ENCODE data around the gene SACM1L. TPM values are rescaled to one million over a fixed set of nuclear protein-coding genes. Genes with fewer than 3 reads are reported as not detected.
A peak's percentile ranks its signal among the peaks of the same experiment; 100 is the strongest.

The SACM1L gene
- 47.2 TPM for total RNA-seq
- polyA plus RNA-seq, result 58.3 TPM
- long read RNA-seq, donor 1, partial matches to known transcripts, result 0 of 2 reads
- long read RNA-seq, donor 1, other reads (novel, unspliced or antisense), result 0 of 2 reads
- long read RNA-seq, donor 2, transcript SACM1L-201 (20 exons, 3,723 nt), result major isoform, 17 of 63 reads
- long read RNA-seq, donor 2, transcript SACM1L-209 (4 exons, 854 nt), result minor isoform, 9 of 63 reads
- long read RNA-seq, donor 2, partial matches to known transcripts, result 36 of 63 reads
- long read RNA-seq, donor 2, other reads (novel, unspliced or antisense), result 0 of 63 reads
- long read RNA-seq, donor 3, transcript SACM1L-201 (20 exons, 3,723 nt), result major isoform, 7 of 87 reads
- long read RNA-seq, donor 3, partial matches to known transcripts, result 77 of 87 reads
- long read RNA-seq, donor 3, other reads (novel, unspliced or antisense), result 0 of 87 reads
- long read RNA-seq, donor 4, transcript SACM1L-201 (20 exons, 3,723 nt), result major isoform, 8 of 9 reads
- long read RNA-seq, donor 4, partial matches to known transcripts, result 0 of 9 reads
- long read RNA-seq, donor 4, other reads (novel, unspliced or antisense), result 0 of 9 reads
- long read RNA-seq, donor 5, transcript SACM1L-209 (4 exons, 854 nt), result minor isoform, 8 of 22 reads
- long read RNA-seq, donor 5, transcript SACM1L-201 (20 exons, 3,723 nt), result major isoform, 11 of 22 reads
- long read RNA-seq, donor 5, partial matches to known transcripts, result 0 of 22 reads
- long read RNA-seq, donor 5, other reads (novel, unspliced or antisense), result 0 of 22 reads
- long read RNA-seq, donor 6, transcript SACM1L-201 (20 exons, 3,723 nt), result major isoform, 10 of 31 reads
- long read RNA-seq, donor 6, partial matches to known transcripts, result 16 of 31 reads
- long read RNA-seq, donor 6, other reads (novel, unspliced or antisense), result 0 of 31 reads
- long read RNA-seq, donor 7, transcript SACM1L-201 (20 exons, 3,723 nt), result major isoform, 14 of 17 reads
- long read RNA-seq, donor 7, partial matches to known transcripts, result 0 of 17 reads
- long read RNA-seq, donor 7, other reads (novel, unspliced or antisense), result 0 of 17 reads
- long read RNA-seq, donor 8, partial matches to known transcripts, result 0 of 3 reads
- long read RNA-seq, donor 8, other reads (novel, unspliced or antisense), result 0 of 3 reads
- long read RNA-seq, donor 9, partial matches to known transcripts, result 22 of 28 reads
- long read RNA-seq, donor 9, other reads (novel, unspliced or antisense), result 0 of 28 reads
- long read RNA-seq, donor 10, partial matches to known transcripts, result 0 of 7 reads
- long read RNA-seq, donor 10, other reads (novel, unspliced or antisense), result 0 of 7 reads

GRCh38 chr3:45688882-45689786 is at the start of gene SACM1L:
Gene SACM1L (plus strand): TSS chr3:45689396. CDS start chr3:45689466, 70 bp downstream.
- Histone ChIP-seq H3K27ac (ENCODE audit: low read depth in 1 of 2, low read length in 1 of 2) (peak within 1 kb of the TSS; percentile 92), H3K9me3 (ENCODE audit: control insufficient read depth in 2 of 2, insufficient read depth in 1 of 2, low read length in 1 of 2) (no peaks in the 10 kb centered on the region), H3K36me3 (ENCODE audit: control insufficient read depth in 2 of 2, insufficient read depth in 2 of 2, low read length in 1 of 2) (peaks cover 0 to 17% of the 10 kb centered on the region in 2 donors), H3K27me3 (ENCODE audit: control insufficient read depth in 2 of 2, insufficient read depth in 1 of 2, low read length in 1 of 2) (no peaks in the 10 kb centered on the region), H3K4me3 (ENCODE audit: low read length in 2 of 2) (peak within 1 kb of the TSS; percentile 84 to 96), H3K4me1 (ENCODE audit: control insufficient read depth in 2 of 2, insufficient read depth in 2 of 2, low read length in 2 of 2) (peaks cover 18 to 36% of the 10 kb centered on the region in 2 donors)
- WGBS, result 1% methylated on average over 81 of the region's 81 CpGs
- peak; percentile 94 to 99 (median 98) for DNase-seq (ENCODE audit: low read depth in 6 of 9, low spot score in 9 of 9)

GRCh38 chr3:45640091-45640507 is 49.1 kb upstream of the SACM1L start:
- no peak overlapping the region for H3K27ac ChIP-seq (ENCODE audit: low read depth in 1 of 2, low read length in 1 of 2)

GRCh38 chr3:45640724-45641361 is 48.4 kb upstream of the SACM1L start:
- Histone ChIP-seq H3K4me3 (ENCODE audit: low read length in 2 of 2) (no peak overlapping the region), H3K4me1 (ENCODE audit: control insufficient read depth in 2 of 2, insufficient read depth in 2 of 2, low read length in 2 of 2) (peaks cover 0 to 13% of the 10 kb centered on the region in 2 donors), H3K27ac (ENCODE audit: low read depth in 1 of 2, low read length in 1 of 2) (no peak overlapping the region), H3K9me3 (ENCODE audit: control insufficient read depth in 2 of 2, insufficient read depth in 1 of 2, low read length in 1 of 2) (no peaks in the 10 kb centered on the region), H3K27me3 (ENCODE audit: control insufficient read depth in 2 of 2, insufficient read depth in 1 of 2, low read length in 1 of 2) (no peaks in the 10 kb centered on the region), H3K36me3 (ENCODE audit: control insufficient read depth in 2 of 2, insufficient read depth in 2 of 2, low read length in 1 of 2) (peaks cover 40 to 47% of the 10 kb centered on the region in 2 donors)
- no peak for DNase-seq (ENCODE audit: low read depth in 6 of 9, low spot score in 9 of 9)
- 95% methylated on average over 4 of the region's 4 CpGs for WGBS

More at GRCh38 chr3:45640091-45640507, 49.1 kb upstream of the SACM1L start:
- H3K4me1 ChIP-seq (ENCODE audit: control insufficient read depth in 2 of 2, insufficient read depth in 2 of 2, low read length in 2 of 2), result peaks cover 0 to 13% of the 10 kb centered on the region in 2 donors
- peaks cover 36 to 49% of the 10 kb centered on the region in 2 donors for H3K36me3 ChIP-seq (ENCODE audit: control insufficient read depth in 2 of 2, insufficient read depth in 2 of 2, low read length in 1 of 2)
- DNase-seq (ENCODE audit: low read depth in 6 of 9, low spot score in 9 of 9), result no peak
- 97% methylated on average over 1 of the region's 1 CpG for whole genome bisulfite sequencing
- H3K27me3 ChIP-seq (ENCODE audit: control insufficient read depth in 2 of 2, insufficient read depth in 1 of 2, low read length in 1 of 2), result no peaks in the 10 kb centered on the region
- H3K9me3 ChIP-seq (ENCODE audit: control insufficient read depth in 2 of 2, insufficient read depth in 1 of 2, low read length in 1 of 2), result no peaks in the 10 kb centered on the region
- no peak overlapping the region for H3K4me3 ChIP-seq (ENCODE audit: low read length in 2 of 2)

- H3K4me3 ChIP-seq (ENCODE audit: low read length in 2 of 2), result no peak overlapping the region
- no peaks in the 10 kb centered on the region for H3K27me3 ChIP-seq (ENCODE audit: control insufficient read depth in 2 of 2, insufficient read depth in 1 of 2, low read length in 1 of 2)
- H3K27ac ChIP-seq (ENCODE audit: low read depth in 1 of 2, low read length in 1 of 2), result no peak overlapping the region
- WGBS, result 99% methylated on average over 2 of the region's 2 CpGs
- peaks cover 0 to 13% of the 10 kb centered on the region in 2 donors for H3K4me1 ChIP-seq (ENCODE audit: control insufficient read depth in 2 of 2, insufficient read depth in 2 of 2, low read length in 2 of 2)
- no peaks in the 10 kb centered on the region for H3K9me3 ChIP-seq (ENCODE audit: control insufficient read depth in 2 of 2, insufficient read depth in 1 of 2, low read length in 1 of 2)
- no peak for DNase-seq (ENCODE audit: low read depth in 6 of 9, low spot score in 9 of 9)
- peaks cover 36 to 38% of the 10 kb centered on the region in 2 donors for H3K36me3 ChIP-seq (ENCODE audit: control insufficient read depth in 2 of 2, insufficient read depth in 2 of 2, low read length in 1 of 2)
These were observed 47.4 kb upstream of the SACM1L start for GRCh38 chr3:45641756-45642155.

- Histone ChIP-seq H3K27ac (ENCODE audit: low read depth in 1 of 2, low read length in 1 of 2) (no peak overlapping the region), H3K36me3 (ENCODE audit: control insufficient read depth in 2 of 2, insufficient read depth in 2 of 2, low read length in 1 of 2) (peaks cover 32 to 37% of the 10 kb centered on the region in 2 donors), H3K9me3 (ENCODE audit: control insufficient read depth in 2 of 2, insufficient read depth in 1 of 2, low read length in 1 of 2) (no peaks in the 10 kb centered on the region), H3K27me3 (ENCODE audit: control insufficient read depth in 2 of 2, insufficient read depth in 1 of 2, low read length in 1 of 2) (no peaks in the 10 kb centered on the region), H3K4me3 (ENCODE audit: low read length in 2 of 2) (no peak overlapping the region), H3K4me1 (ENCODE audit: control insufficient read depth in 2 of 2, insufficient read depth in 2 of 2, low read length in 2 of 2) (peaks cover 0 to 15% of the 10 kb centered on the region in 2 donors)
- 65% methylated on average over 6 of the region's 6 CpGs for WGBS
- no peak for DNase-seq (ENCODE audit: low read depth in 6 of 9, low spot score in 9 of 9)
These were observed 46.5 kb upstream of the SACM1L start for GRCh38 chr3:45642731-45643152.

GRCh38 chr3:45644063-45644790 is 45.0 kb upstream of the SACM1L start:
- no peaks in the 10 kb centered on the region for H3K27me3 ChIP-seq (ENCODE audit: control insufficient read depth in 2 of 2, insufficient read depth in 1 of 2, low read length in 1 of 2)
- peaks cover 0 to 15% of the 10 kb centered on the region in 2 donors for H3K4me1 ChIP-seq (ENCODE audit: control insufficient read depth in 2 of 2, insufficient read depth in 2 of 2, low read length in 2 of 2)
- no peak overlapping the region for H3K27ac ChIP-seq (ENCODE audit: low read depth in 1 of 2, low read length in 1 of 2)
- H3K36me3 ChIP-seq (ENCODE audit: control insufficient read depth in 2 of 2, insufficient read depth in 2 of 2, low read length in 1 of 2), result peaks cover 30 to 31% of the 10 kb centered on the region in 2 donors
- peaks cover 0 to under 1% of the 10 kb centered on the region in 2 donors for H3K9me3 ChIP-seq (ENCODE audit: control insufficient read depth in 2 of 2, insufficient read depth in 1 of 2, low read length in 1 of 2)
- no peak overlapping the region for H3K4me3 ChIP-seq (ENCODE audit: low read length in 2 of 2)
- no peak for DNase-seq (ENCODE audit: low read depth in 6 of 9, low spot score in 9 of 9)
- WGBS, result 92% methylated on average over 11 of the region's 11 CpGs

GRCh38 chr3:45644791-45645201 is 44.4 kb upstream of the SACM1L start:
- Histone ChIP-seq H3K9me3 (ENCODE audit: control insufficient read depth in 2 of 2, insufficient read depth in 1 of 2, low read length in 1 of 2) (peaks cover 0 to 2% of the 10 kb centered on the region in 2 donors), H3K36me3 (ENCODE audit: control insufficient read depth in 2 of 2, insufficient read depth in 2 of 2, low read length in 1 of 2) (peaks cover 30 to 31% of the 10 kb centered on the region in 2 donors), H3K27me3 (ENCODE audit: control insufficient read depth in 2 of 2, insufficient read depth in 1 of 2, low read length in 1 of 2) (no peaks in the 10 kb centered on the region), H3K4me3 (ENCODE audit: low read length in 2 of 2) (no peak overlapping the region), H3K27ac (ENCODE audit: low read depth in 1 of 2, low read length in 1 of 2) (no peak overlapping the region), H3K4me1 (ENCODE audit: control insufficient read depth in 2 of 2, insufficient read depth in 2 of 2, low read length in 2 of 2) (peaks cover 0 to 15% of the 10 kb centered on the region in 2 donors)
- no peak for DNase-seq (ENCODE audit: low read depth in 6 of 9, low spot score in 9 of 9)
- 79% methylated on average over 5 of the region's 5 CpGs for WGBS

Data from thymus (tissue), 14 donors.